Left ventricle myocardium superior (tissue), 1 donor: ENCODE results near the gene CLEC16A. TPM values are rescaled to one million over a fixed set of nuclear protein-coding genes. Genes with fewer than 3 reads are reported as not detected.

Experiments used
- ATAC-seq: fragments of 200-7000 bp; cut with Tn5 transposase; one replicate; pipeline ENCODE4 v1.9.1; 2020; ENCODE audit warnings: mild to moderate bottlenecking, moderate library complexity
- DNase-seq: peaks from one replicate; pipeline ENCODE4 v3.0.0-alpha.2; 2020
- intact Hi-C: fragments of 100-400 bp; cut with micrococcal nuclease; formaldehyde crosslinking; loops from one replicate; pipeline ENCODE4 v1.11.0; 2022
- total RNA-seq: library from RNA; stranded (reverse); fragmentation: NEBNext Ultra II Directional; extraction: Animal tissue kit (Norgen Biotek cat#: 25700); gene quantifications from one replicate; pipeline ENCODE4 v1.2.1, GENCODE V29; 2021
- donor health status: DM: no; HTN: yes; CAD: no; lungs with severe emphysema.

Gene CLEC16A
- total RNA-seq, 1 donor from 2014 or later = 20.6 TPM

DNA sequence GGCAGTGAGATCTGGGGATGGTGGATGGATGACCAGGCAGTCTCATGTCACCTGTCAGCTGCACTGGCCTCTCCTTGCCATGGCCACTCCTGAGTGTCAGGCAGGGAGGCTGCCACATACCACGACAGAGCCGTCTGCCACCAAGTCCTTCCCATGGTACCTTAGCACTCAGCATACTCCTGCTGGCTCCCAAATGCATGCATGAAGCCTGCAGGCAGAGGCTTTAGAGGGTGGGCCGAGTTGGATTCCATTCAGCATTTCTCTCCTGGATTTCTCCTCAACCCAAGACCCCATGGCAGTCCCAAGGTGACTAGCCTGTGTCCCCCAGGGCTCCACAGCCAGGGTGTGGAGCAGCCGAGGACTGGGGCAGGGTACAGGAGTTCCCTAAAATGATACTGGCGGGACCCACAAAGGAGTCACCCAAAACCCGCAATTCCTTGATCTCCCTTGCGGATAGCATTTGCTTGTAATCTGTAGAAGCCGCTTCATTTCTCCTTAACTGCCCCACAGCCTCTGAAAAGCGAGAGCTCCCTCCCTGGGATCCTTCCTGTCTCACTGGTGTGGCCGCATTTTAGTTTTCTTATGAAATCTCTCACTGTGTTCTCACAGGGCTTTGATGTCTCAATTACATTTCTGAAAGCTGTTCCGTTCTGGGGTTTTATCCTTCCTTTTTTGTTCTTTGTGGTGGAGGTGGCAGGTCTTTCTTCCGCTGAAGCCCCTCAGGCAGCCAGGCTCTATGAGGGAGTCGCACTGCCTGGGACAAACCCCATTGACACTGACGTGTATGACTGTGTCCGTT, 170.2 kb downstream of the CLEC16A start:
- DNase-seq = no peak

DNA sequence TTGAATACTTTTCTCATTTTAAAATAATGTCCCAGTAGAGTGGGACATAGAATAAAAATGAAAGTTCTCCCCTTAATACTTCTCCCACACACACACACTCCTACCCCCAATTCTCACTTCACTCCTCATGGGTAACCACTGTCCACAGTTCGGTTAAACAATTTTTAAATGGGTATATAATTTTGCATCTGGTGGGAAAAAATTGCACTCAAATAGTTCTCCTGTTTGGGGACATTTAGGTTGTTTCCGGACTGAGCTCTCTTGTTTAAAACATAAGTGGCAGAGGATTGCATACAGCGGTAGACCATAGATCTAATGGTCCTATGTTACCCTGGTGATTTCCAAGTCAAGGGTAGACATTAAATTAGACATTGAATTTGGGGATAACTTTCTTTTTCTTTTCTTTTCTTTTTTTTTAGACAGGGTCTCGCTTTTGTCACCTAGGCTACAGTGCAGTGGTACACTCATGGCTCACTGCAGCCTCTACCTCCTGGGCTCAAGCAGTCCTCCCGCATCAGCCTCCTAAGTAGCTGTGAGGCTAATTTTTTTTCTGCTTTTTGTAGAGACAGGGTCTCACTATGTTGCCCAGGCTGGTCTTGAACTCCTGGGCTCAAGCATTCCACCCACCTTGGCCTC, 173.3 kb downstream of the CLEC16A start:
- no peak for DNase-seq
- intact Hi-C loops = no loop called here

More for the DNA sequence above, 170.2 kb downstream of the CLEC16A start:
- ATAC-seq = no peak
- intact Hi-C loops = no loop called here

DNA sequence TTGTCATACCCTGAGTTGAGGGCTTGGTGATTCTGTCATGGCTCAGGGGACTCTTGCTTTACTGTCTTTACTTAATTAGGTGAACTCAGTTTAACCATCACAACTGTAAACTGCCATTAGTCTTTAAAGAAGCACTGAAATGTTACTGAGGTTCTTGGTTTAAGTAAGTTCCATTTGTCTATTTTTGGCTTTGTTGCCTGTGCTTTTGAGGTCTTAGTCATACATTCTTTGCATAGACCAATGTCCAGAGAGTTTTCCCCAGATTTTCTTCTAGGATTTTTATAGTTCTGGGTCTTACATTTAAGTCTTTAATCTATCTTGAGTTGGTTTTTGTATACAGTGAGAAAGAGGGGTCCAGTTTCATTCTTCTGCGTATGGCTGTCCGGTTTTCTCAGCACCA, 174.1 kb downstream of the CLEC16A start:
- DNase-seq = no peak
- intact Hi-C loops = no loop called here

More for the DNA sequence above, 173.3 kb downstream of the CLEC16A start:
- no peak for ATAC-seq

DNA sequence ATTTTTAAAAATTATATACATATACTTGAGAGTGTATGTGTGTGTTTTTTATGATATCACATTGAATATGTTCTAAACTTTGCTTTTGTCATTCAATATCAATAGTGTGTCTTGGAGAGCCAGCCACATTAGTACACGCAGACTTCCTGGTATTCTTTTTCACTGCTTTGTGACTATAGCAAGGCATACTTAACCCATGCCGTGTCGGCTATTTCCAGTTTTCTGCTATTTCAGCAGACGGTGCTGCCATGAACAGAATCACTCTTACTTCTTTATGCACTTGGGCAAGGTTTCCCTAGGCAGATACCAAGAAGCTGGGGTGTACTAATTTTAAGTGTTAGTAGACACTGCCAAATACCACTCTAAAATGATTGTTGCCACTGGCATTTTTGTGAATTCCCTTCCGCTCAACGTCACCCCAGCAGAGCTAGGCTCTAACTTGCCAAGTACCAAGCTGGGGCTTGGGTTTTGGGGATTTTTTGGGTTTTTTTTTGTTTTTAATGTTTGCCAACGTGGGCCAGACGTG, 176.8 kb downstream of the CLEC16A start:
- DNase-seq (no peak), ATAC-seq (no peak)
- intact Hi-C loops = no loop called here

More for the DNA sequence above, 174.1 kb downstream of the CLEC16A start:
- no peak for ATAC-seq

DNA sequence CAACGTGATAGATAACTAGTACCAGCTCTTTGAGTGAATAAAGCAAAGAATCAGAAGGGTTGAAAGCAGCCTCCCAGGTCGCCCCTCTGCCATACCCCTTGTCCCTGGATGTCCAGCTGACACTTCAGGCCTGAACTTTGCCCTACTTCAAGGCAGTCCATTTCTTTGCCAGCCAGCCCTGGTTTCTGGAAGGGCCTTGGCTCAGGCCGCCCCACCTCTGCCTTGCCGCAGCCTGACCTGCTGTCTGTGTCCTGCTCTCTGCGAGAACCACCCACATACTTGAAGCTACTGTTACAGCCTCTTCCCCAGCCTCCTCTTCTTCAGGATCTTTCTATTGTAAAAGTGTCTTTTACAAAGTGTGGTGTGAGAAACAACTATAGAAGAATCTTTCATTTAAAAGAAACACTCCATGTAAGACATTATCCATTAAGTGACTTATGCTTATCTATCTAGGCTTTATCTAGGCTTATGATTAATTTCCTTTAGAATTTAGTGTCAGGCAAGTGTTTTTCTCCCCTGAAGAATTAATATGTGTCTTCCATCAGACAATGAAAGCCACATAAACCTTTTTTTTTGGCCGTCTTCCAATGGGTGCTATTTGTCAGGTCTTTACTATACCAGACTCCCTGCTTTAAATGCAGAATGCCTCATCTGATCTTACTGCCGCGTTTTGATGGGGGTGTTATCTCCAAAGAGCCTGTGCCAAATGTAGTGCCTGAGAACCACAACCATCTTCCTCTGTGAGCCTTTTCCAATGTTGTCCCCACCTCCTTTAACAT, 177.7 kb downstream of the CLEC16A start:
- ATAC-seq = peak; percentile 73

DNA sequence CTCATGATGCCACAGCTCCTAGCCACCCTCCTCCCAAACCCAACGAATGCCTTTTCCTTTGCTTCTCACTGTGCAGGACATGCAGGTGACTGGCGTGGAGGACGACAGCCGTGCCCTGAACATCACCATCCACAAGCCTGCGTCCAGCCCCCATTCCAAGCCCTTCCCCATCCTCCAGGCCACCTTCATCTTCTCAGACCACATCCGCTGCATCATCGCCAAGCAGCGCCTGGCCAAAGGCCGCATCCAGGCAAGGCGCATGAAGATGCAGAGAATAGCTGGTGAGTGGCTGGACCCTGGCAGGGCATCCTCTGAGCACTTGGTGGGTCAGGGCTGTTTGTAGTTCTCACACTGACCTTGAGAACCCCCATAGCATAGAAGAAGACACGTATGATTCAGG, 179.3 kb downstream of the CLEC16A start:
- DNase-seq (no peak), ATAC-seq (no peak)
- intact Hi-C loops = no loop called here

More for the DNA sequence above, 177.7 kb downstream of the CLEC16A start:
- peak; percentile 35 for DNase-seq
- intact Hi-C loops = no loop called here

DNA sequence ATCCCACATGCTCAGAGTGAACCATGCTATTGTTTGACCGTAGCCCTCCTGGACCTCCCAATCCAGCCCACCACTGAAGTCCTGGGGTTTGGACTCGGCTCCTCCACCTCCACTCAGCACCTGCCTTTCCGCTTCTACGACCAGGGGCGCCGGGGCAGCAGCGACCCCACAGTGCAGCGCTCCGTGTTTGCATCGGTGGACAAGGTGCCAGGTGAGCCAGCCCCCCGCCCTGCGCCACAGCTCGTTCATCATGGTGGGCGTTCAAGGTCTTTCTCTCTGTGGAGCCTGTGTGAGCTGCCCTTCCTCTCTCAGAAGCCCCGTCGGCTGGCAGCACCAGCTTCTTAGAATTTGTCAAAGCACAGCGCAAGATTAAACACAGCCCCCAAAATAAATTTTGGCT, 181.6 kb downstream of the CLEC16A start:
- DNase-seq = no peak
- intact Hi-C loops = no loop called here
- ATAC-seq = no peak

DNA sequence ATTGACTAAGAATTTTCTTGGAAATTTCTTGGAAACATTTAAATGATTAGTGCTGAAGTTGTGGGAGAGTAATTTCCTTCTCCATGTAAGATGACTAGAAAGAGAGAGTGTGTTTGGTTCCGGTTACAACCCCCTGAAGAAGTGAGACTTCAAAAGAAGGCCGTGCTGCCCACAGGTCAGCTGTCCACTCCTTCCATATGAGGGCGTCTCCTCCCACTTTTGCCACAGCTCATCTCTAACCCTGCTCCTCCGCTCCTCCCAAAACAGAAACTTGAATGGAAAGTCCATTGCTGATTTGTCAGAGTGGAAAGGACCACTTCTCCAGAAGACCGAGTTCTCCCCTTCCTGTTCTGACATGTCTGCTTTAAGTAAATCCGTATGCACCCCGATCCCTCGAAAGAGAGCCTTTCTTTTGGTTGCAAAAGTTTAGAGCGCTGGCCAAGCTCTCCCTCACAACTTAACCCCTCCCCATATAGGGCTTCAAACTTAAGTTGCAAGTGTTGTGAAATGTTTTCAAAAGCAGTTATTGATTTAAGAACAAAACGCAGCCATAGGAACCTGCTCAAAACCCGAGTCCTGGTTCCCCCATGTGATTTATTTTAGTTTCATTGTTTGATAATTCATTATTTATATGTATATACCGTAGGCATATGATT, 182.2 kb downstream of the CLEC16A start:
- DNase-seq (no peak), ATAC-seq (no peak)
- intact Hi-C loops = no loop called here

DNA sequence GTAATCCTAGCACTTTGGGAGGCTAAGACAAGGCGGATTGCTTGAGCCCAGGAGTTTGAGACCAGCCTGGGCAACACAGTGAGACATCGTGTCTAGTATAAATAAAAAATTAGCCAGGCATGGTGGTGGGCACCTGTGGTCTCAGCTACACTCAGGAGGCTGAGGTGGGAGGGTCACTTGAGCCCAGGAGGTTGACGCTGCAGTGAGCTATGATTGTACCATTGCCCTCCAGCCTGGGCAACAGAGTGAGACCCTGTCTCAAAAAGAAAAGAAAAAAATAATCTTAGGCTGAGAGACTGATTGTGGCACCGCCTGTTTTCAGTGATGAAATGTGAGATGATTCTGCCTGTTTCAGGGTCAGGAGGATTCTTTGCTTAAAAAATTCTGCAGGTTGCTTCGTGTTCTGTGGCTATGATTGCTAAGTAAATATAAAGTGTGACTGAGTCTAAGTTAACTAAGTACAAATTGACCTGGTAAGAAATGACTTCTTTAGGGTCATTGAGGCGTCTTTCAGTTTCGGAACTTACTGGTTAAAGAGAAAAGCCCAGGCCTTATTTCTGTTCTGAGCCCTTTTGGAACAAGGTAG, 183.3 kb downstream of the CLEC16A start:
- ATAC-seq (no peak), DNase-seq (no peak)
- intact Hi-C loops = no loop called here

DNA sequence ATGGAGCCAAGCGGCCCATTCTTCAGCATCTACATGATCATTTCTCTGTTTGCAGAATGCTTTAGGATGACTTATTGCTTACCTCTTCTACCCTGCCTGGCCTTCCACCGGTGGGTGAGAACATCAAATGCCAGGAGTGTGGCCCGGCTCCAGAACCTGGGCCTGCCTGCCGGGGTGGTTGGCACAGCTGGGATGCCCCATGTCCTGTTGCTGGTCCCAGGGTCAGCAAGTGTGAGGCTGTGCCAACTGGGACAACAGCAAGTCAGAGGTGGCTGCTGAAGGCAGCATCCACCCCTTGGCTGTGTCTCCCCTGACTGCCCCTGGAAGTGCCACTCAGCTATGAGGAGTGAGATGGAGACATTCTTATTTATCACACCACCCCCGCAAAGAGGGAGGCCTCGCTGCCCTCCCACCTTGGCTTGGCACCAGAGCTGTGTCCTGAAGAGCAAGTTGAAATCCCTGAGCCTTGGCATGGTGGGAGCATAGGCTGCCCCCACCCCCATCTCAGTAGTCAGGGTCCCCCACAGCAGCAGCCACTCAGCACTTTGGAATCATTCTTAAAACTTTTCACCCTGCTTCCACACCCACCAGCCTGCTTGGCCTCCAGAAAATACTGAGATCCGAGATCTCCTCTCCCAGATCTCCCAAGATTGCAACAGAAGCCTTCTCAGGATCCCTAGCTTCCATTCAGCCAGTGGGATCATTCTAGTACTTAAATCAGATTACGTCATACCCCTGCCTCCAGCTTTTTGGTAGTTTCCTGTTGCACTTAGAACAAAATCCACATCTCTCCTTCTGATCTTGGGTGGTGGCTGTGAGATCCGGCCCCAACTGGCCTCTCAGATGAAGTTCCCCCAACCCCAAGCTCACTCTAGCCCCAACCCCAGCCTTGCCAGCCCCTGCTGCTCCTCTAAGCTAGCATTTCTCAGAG, 184.1 kb downstream of the CLEC16A start:
- peak; percentile 86 for DNase-seq
- peak; percentile 90 for ATAC-seq
- intact Hi-C loops = no loop called here

DNA sequence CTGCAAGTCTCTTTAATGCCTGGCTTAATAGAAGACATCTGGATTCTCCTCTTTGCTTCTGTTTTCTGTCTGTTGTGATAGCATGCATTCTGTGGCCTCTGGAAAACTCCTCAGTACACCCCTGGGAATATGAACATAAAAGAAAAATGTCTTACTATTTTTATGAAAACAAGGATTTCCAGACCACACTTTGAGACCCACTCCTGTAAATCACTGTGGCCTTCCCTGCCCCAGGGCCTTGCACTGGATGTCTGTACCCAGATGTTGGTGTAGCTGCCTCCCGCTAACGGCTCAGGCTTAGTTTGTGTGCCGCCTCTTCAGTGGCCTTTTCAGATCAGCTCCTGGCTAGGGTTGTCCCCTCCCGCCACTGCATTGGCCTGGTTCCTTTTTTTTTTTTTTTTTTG, 185.0 kb downstream of the CLEC16A start:
- intact Hi-C loops = no loop called here
- no peak for ATAC-seq
- no peak for DNase-seq

DNA sequence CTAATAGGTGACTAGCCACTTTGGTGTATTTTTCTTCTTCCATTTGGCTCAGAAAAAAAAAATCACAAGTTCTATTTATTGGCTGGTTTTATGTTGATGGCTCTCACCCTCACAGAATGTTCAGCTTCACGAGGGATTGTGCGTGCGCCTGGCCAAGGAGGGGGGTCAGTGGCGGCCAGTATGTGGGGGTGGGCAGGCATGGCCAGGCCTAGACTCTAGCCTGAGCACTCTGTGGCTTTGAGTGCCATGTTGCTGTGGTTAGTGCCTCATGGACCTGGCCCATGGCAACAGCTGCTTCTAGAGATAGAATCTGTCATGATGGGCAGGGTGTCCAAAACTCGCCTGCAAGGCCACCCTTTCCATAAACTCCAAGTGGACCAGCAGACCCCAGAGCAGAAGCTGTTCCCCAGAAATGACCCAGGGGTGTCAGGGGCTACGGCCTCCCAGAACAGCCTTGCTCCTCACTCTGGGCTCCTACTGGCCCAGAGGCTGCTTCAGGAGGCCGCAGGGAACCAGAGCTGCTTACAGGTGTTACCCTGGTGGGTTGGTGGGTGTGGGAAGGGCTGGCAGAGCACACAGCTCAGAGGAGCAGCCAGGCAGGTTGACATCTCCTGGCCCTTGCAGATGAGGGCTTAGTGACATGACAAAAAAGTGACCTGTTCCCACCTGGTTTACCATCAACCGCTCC, 186.8 kb downstream of the CLEC16A start:
- ATAC-seq = no peak
- intact Hi-C loops = no loop called here

DNA sequence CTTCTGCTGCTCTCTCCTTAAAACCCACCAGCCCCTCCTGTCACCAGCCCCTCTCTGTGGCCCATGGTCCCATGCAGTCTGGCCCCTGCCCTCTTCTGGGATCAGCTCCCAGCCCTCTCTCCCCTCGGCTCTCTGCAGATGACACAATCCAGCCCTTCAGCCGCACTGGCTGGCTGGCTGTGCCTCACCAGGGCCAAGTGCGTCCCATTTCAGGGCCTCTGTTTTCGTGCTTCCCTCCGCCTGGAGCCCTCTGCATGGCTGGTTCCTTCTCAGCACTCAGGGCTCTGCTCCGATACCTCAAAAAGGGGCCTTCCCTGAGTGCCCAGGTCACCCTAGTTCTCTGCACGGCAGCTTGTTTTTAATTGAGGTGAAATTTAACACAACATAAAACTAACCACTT, 187.3 kb downstream of the CLEC16A start:
- intact Hi-C loops = no loop called here
- DNase-seq (peak; percentile 70), ATAC-seq (peak; percentile 20)

More for the DNA sequence above, 186.8 kb downstream of the CLEC16A start:
- no peak for DNase-seq

DNA sequence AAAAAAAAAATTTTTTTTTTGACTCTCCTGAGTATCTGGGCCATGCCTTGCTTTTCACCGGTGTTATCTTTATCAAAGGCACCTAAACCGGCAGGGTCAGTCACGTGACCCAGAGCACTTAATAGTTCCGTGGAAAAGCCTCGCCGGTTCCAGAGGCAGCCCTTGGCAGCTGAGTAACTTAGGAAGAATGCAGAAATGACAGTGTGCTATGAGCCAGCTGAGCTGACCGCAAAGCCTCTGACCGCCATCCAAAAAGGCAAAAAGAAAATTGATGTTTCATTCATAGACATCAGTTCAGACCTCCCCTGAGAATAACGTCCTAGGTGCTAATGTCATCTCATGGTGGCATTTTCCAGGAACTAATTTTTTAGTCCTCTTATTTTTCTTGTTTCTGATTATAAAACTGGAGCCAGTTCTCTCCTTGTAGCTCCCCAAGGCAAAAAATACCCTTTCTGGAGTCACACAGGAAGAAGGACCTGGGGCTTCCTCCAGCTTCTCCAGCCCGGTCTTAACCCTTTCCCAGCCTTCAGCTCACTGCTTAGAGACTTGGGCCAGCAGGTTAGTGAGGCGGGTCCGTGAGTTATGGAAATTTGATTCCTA, 189.1 kb downstream of the CLEC16A start:
- peak; percentile 83 for DNase-seq
- intact Hi-C loops = no loop called here
- peak; percentile 63 for ATAC-seq

DNA sequence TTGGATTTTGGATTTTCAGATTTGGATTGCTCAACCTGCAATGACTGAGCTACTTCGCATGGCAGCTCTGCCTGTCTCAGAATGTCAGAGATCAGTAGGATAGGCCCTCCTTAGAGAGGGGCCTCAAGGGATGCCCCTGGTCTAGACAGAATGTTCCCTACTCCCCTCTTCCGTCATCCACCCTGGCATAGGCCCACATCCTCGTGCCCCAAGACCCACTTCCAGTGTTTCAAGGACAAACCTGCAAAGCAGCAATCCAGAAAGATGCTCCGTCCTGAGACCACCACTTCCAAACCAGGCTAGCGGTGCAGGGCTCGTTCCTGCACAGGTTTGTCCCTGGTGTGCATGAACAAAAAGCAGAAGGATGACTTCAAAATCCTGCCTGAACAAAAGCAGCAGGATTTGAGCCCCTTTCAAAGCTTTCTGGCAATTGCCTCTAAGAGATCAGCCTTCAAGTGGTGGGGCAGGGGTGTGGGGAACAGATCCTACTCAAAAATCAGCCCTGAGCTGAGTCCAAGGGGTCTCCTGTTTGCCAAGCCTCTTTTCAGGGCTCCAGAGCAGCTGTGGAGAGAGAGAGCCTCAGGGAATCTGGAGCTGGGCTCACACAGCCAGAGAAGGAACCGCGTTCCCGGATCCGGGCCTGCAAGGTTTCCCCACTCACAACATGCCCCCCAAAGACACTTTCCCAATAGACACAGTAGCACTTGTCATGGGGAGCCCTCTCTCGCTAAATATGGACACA, 190.5 kb downstream of the CLEC16A start:
- DNase-seq = peak; percentile 63
- peak; percentile 30 for ATAC-seq
- intact Hi-C loops = no loop called here

DNA sequence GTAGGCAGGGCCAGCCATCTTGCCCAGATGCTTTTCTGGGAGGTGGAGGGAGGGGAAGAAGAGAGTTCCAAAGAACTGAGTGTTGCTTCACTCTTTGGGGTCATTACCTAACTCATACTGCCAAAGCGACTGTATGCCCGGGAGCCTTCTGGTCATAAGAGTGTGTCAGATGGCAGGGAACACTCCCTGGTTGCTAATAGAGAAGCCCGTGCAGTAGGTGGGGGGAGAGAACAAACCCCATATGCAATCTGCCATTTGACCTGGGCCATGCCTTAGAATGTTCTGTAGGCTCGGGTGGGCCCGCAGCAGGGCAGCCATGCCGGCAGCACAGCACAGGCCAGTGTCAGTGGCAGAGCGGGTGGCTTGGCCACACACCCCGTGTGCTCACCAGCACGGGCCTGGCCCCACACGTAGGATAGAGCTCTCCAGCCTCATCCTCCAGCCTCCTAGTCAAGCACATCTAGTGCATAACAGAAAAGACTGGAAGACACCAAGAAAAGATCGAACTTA, 191.2 kb downstream of the CLEC16A start:
- ATAC-seq = peak; percentile 72
- intact Hi-C loops = no loop called here
- no peak for DNase-seq
